Right renal cortex interstitium (tissue), 3 donors: Measurements from ENCODE around the gene YPEL5. TPM values are rescaled to one million over a fixed set of nuclear protein-coding genes. Genes with fewer than 3 reads are reported as not detected.

Experiments used
- DNase-seq, 3 donors: peaks; one replicate each; pipeline ENCODE4 v3.0.0-alpha.2; 2013; ENCODE audit warnings: low read depth in 3 of 3, low spot score in 2 of 3
- polyA plus RNA-seq, 3 donors: library from polyadenylated mRNA; unstranded; fragments of 120-200 nt; gene quantifications; one replicate each; pipeline ENCODE4 v1.2.1, GENCODE V29; 2013; ENCODE audit not compliant: insufficient read length in 3 of 3

The YPEL5 gene
- polyA plus RNA-seq, 3 donors, result 124 to 127 (median 124) TPM

DNA sequence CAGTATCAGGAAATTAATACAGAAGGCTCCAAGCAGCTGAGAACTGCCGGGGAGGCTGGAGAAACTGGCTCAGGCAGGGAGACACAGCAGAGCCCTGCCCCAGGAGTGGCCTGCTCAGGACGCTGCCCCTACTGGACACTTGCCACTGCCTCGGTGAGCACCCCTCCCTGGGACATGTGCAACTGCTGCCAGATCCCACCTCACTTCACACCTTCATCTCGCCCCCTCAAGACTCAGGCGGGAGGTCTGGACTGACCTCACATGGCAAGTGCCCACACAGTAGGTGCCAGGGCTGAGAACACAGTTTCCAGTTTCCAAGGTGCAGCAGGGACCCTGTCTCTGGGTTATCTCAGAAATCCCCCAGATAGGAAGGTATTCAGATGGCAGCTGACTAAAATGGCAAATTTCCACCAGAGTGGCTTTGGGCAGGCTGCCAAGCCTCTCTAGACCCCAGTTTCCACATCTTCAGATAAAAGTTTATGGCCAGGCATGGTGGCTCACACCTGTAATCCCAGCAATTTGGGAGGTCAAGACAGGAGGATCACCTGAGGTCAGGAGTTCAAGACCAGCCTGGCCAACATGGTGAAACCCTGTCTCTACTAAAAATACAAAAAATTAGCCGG lies 50.9 kb downstream of the YPEL5 start:
- DNase-seq, result no peak

DNA sequence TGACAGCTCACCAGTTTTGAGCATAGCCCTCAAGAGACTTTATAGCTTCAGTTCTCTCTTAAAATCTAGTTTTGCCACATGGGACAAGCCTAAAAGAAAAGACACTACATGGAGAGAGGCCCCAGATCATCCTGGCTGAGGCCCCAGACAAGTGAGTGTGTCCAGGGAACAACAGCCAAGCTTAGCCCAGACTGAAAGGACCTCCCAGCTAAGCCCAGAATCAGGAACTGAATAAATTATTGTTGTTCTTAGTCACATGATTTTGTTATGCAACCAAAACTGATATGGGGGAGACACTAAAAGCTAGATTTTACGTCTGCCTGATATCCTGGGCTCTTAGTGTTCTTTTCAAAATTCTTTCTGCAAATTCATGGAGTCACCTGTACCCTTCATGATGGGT lies 55.2 kb downstream of the YPEL5 start:
- DNase-seq, result no peak

DNA sequence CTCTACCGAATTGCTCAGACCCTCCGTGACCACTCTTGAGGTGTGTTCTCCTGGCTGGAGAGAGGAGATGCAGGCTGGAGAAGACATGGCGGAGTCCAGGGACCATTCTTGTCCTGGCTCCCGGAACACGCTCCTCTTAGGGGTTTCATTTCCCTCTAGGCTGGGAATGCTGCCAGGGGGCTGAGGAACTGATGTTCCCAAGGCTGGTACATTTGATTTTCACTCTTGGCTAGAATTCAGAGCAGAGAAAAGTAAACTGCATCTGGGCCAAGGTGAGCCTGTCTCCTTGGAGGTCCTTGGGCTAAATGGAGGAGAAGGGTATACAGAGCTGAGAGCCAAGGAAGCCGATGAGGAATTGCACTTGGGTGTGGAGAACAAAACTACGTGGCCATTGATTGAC lies 56.3 kb downstream of the YPEL5 start:
- DNase-seq, result no peak

DNA sequence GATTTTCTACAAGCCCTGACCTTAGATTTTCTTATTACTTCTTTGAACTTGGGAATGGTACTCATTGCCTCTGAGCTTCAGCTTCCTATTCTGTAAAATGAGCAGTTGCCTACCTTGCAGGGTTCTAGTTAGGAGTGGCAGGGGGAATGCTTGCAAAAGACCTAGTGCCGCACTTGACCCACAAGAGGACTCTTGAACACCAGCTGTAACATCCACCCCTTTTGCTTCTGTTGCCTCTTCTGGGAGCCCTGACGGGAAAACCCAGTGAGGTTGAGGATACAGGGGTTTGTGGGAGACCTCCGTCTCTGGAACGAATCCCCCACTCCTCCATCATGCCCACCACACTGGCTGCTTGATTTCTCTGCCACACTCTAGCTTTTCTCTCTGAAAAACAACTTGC lies 57.5 kb downstream of the YPEL5 start:
- no peak for DNase-seq

DNA sequence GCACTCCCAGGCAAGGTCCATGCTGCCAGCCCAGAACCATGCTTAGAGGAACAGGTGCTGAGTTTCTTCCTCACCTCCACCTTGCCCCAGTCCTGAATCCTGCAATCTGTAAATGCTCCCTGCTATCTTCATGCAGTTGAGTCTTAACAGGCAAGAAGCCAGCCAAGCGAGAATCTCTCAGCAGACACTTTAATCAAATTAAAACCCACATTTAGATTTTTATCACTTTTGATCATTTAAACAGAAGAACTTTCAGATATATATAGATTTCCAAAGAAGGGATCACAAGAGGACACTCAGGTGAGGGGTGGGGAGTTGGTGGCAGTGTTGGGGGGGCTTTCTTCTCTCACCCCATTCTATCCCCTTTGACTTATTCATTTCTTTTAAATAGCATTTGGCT lies 58.6 kb downstream of the YPEL5 start:
- DNase-seq, result no peak

DNA sequence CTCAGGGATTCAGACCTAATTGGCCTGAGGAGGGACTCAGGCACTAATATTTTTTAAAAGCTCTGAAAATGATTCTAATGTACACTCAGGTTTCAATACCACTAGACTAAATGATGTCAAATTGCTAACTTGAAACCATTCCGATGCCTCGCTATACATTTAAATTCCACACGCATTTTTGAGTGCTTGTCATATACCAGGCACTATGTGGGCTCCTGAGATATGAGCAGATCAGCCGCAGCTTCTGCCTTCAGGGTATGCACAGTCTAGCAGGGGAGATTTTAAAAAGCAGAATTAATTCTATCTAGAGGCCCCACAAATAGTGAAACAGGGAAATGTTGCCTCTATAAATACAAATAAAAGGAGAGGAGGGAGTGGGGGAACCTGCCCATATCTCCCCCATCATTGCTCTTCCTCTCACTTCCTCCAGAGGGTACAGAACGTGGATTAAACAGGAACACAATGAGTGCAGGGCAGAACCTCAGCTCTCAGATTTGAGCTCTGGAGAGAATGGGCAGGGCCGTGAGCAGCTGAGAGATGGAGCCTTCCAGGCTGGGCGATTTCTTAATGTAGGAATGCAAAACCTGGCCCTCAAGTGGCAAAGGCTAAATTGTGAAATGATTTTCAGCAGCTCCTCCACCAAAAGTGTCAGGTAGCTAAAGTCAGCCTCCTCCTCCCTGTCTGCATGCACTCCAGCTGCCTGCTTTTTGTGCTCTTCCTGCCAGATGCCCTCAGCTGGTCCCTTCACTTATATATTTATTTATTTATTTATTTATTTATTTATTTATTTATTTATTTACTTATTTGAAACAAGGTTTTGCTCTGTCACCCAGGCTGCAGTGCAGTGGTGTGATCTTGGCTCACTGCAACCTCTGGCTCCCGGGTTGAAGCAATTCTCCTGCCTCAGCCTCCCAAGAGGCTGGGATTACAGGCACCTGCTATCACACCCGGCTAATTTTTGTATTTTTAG lies 59.9 kb downstream of the YPEL5 start:
- DNase-seq, result no peak

DNA sequence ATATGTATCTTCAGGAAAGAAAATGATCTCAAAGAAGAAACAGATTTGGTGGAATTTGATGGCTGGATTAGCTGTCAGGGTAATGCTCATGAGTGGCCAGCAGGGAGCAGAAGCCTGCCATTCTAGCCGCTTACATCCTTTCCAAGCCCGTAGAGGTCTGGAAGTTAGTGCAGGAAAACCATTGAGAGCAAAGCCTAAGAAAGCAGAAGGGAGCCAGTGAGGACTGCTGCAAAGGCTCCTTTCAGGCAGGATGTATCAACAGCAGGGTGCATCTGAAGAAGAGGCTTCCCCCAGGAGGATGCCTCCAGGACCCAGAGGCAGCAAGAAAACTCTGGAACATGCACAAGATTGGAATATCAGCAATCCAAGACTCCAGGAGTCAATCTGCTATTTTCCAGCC lies 61.6 kb downstream of the YPEL5 start:
- no peak for DNase-seq

DNA sequence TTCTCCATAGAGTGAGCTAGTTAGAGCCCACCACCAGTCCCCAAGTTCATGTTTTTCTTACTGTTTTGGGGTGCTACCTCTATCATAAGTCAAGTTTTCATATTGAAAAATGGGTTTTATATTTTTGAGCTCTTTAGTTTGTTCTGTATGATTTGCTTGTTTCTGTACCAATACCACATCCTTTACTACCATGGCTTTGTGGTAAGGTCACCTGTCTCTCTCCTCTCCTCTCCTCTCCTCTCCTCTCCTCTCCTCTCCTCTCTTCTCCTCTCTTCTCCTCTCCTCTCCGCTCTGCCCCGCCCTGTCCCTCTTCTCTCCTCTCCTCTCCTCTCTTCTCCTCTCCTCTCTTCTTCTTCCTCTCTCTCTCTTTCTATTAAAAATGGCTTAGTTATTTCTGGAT lies 62.4 kb downstream of the YPEL5 start:
- DNase-seq, result no peak

Other genes starting within 250 kb of the YPEL5 start
- gene ALK, start 225.4 kb upstream of the YPEL5 start, polyA plus RNA-seq, result under 1 TPM; 0.29 to 0.31 (median 0.29) TPM
- gene LBH, start 84.5 kb downstream of the YPEL5 start, polyA plus RNA-seq, result 100 to 1,000 TPM in 2 of 3 donors, 10 to 100 TPM in 1; 97.9 to 120 (median 106) TPM